K562 (cell line): ENCODE results near the gene SND1. TPM values are rescaled to one million over a fixed set of nuclear protein-coding genes. Genes with fewer than 3 reads are reported as not detected.

Experiments used
- BCL6 ChIP-seq: fragments of 250-450 bp; sonication (Bioruptor Pico); IDR thresholded peaks from 2 replicates; pipeline ENCODE4 v1.4.0; 2020
- CC2D1A ChIP-seq: fragments of 450-650 bp; IDR thresholded peaks from 2 replicates; pipeline ENCODE4 v1.6.1; 2017; ENCODE audit warnings: mild to moderate bottlenecking
- EHMT2 ChIP-seq: fragments of 450-650 bp; IDR thresholded peaks from 2 replicates; pipeline ENCODE4 v1.6.1; 2018; ENCODE audit warnings: antibody characterized with exemption
- HDAC2 ChIP-seq: fragments of 450-650 bp; IDR thresholded peaks from 2 replicates; pipeline ENCODE4 v1.6.1; 2016; ENCODE audit warnings: mild to moderate bottlenecking
- KAT2B ChIP-seq: IDR thresholded peaks from one replicate; pipeline ENCODE4 v1.6.1; 2012; ENCODE audit warnings: low read depth, mild to moderate bottlenecking, control low read depth, inconsistent platforms, low read length, moderate library complexity
- MBD1 ChIP-seq: fragments of 250-450 bp; sonication (Bioruptor Pico); IDR thresholded peaks from 2 replicates; pipeline ENCODE4 v1.8.0; 2022; ENCODE audit warnings: inconsistent platforms
- MTA1 ChIP-seq: fragments of 450-650 bp; IDR thresholded peaks from 2 replicates; pipeline ENCODE4 v1.6.1; 2017; ENCODE audit warnings: borderline replicate concordance
- SRF ChIP-seq, 2 experiments: fragments of 250-450, 450-650 bp in 1 of 2; sonication (Bioruptor Pico) in 1 of 2; sonication (generic) in 1 of 2; formaldehyde crosslinking; IDR thresholded peaks; 2 replicates each; pipeline versions ENCODE4 v1.5.0 to v1.5.1; 2020 to 2022; ENCODE audit warnings: mild to moderate bottlenecking in 1 of 2, missing genetic modification reagents in 1 of 2
- XRCC5 ChIP-seq: fragments of 200-400 bp; formaldehyde crosslinking; IDR thresholded peaks from 2 replicates; pipeline ENCODE4 v1.6.1; 2017; ENCODE audit warnings: low read depth, mild to moderate bottlenecking, low read length
- ZBTB43 ChIP-seq: sonication (generic); formaldehyde crosslinking; IDR thresholded peaks from 2 replicates; pipeline ENCODE4 v1.8.0; 2023; ENCODE audit warnings: mild to moderate bottlenecking, missing genetic modification reagents
- ZNF212 ChIP-seq: fragments of 450-650 bp; formaldehyde crosslinking; IDR thresholded peaks from 2 replicates; pipeline ENCODE4 v1.4.0; 2020; ENCODE audit warnings: mild to moderate bottlenecking
- polyA plus RNA-seq, 8 experiments: library from polyadenylated mRNA; depleted of rRNA in 4 of 8; stranded (reverse) in 5 of 8; unstranded in 3 of 8; fragments of >200 nt; fragmentation: Nextera tagmentation in 2 of 8; fragmentation: Illumina TruSeq in 1 of 8; extraction: Ambion mirVana in 2 of 8; extraction: Trizol in 1 of 8; gene quantifications; 2 replicates each; pipeline versions ENCODE4 v1.2.1 to v1.2.3, GENCODE V29; 2011 to 2014; ENCODE audit warnings: inconsistent platforms in 1 of 8, missing spikeins in 1 of 8
- total RNA-seq, 7 experiments: library from RNA; depleted of rRNA in 6 of 7; stranded (reverse); fragments of >200 nt in 6 of 7; fragmentation: Illumina TruSeq in 2 of 7; extraction: Trizol in 2 of 7; gene quantifications; 2 replicates each; pipeline versions ENCODE4 v1.2.1 to v1.2.3, GENCODE V29; 2011 to 2021; ENCODE audit warnings: low replicate concordance in 1 of 7
- TF ChIP-seq, protein P1 (sequence below), 3 experiments: IDR thresholded peaks in 2 of 3; conservative IDR thresholded peaks in 1 of 3; 2 replicates each; pipeline ENCODE4 v1.5.1; 2011 to 2012; ENCODE audit warnings: low read length in 3 of 3, mild to moderate bottlenecking in 3 of 3, control low read depth in 2 of 3, improper control_type of control experiment in 1 of 3, inconsistent platforms in 1 of 3, low read depth in 1 of 3, mixed read lengths in 1 of 3, moderate library complexity in 1 of 3; ENCODE audit not compliant: insufficient read depth in 2 of 3
- TF ChIP-seq, protein P2 (sequence below), 2 experiments: fragments of 450-650 bp; formaldehyde crosslinking in 1 of 2; IDR thresholded peaks; 2 replicates each; pipeline versions ENCODE4 v1.4.0 to v1.6.1; 2014 to 2020; ENCODE audit warnings: mild to moderate bottlenecking in 2 of 2, borderline replicate concordance in 1 of 2, low read depth in 1 of 2

SND1 gene
- total and polyA plus RNA-seq, 9 of the 15 experiments (the other 6 are each of a cell fraction or from before 2014, with no cell fraction given) = 46.5 to 307 (median 191) TPM

GRCh38 chr7:128020159-128020558, 368.2 kb downstream of the SND1 start (continued):
- no peak for TF ChIP-seq ZBTB43 (CRISPR knock-in tag)
- peak in 1 of 2 experiments; percentile 18; a peak in 1 of 4 replicates for TF ChIP-seq SRF (CRISPR knock-in tag; IDR thresholded peaks at IDR 0.05)
- TF ChIP-seq CC2D1A = peak; percentile 88
- TF ChIP-seq, protein P1, sequence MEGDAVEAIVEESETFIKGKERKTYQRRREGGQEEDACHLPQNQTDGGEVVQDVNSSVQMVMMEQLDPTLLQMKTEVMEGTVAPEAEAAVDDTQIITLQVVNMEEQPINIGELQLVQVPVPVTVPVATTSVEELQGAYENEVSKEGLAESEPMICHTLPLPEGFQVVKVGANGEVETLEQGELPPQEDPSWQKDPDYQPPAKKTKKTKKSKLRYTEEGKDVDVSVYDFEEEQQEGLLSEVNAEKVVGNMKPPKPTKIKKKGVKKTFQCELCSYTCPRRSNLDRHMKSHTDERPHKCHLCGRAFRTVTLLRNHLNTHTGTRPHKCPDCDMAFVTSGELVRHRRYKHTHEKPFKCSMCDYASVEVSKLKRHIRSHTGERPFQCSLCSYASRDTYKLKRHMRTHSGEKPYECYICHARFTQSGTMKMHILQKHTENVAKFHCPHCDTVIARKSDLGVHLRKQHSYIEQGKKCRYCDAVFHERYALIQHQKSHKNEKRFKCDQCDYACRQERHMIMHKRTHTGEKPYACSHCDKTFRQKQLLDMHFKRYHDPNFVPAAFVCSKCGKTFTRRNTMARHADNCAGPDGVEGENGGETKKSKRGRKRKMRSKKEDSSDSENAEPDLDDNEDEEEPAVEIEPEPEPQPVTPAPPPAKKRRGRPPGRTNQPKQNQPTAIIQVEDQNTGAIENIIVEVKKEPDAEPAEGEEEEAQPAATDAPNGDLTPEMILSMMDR (IDR thresholded peaks at IDR 0.05 in 2 of 3, conservative IDR thresholded peaks at IDR 0.05 in 1 of 3; ENCODE audit: insufficient read depth in 2 of 3, low read depth in 1 of 3, low read length in 3 of 3) = peak; percentile 93 to 100 (median 99)
- TF ChIP-seq MTA1 = peak; percentile 42; the same call in 1 of the 2 replicates
- TF ChIP-seq, protein P2, sequence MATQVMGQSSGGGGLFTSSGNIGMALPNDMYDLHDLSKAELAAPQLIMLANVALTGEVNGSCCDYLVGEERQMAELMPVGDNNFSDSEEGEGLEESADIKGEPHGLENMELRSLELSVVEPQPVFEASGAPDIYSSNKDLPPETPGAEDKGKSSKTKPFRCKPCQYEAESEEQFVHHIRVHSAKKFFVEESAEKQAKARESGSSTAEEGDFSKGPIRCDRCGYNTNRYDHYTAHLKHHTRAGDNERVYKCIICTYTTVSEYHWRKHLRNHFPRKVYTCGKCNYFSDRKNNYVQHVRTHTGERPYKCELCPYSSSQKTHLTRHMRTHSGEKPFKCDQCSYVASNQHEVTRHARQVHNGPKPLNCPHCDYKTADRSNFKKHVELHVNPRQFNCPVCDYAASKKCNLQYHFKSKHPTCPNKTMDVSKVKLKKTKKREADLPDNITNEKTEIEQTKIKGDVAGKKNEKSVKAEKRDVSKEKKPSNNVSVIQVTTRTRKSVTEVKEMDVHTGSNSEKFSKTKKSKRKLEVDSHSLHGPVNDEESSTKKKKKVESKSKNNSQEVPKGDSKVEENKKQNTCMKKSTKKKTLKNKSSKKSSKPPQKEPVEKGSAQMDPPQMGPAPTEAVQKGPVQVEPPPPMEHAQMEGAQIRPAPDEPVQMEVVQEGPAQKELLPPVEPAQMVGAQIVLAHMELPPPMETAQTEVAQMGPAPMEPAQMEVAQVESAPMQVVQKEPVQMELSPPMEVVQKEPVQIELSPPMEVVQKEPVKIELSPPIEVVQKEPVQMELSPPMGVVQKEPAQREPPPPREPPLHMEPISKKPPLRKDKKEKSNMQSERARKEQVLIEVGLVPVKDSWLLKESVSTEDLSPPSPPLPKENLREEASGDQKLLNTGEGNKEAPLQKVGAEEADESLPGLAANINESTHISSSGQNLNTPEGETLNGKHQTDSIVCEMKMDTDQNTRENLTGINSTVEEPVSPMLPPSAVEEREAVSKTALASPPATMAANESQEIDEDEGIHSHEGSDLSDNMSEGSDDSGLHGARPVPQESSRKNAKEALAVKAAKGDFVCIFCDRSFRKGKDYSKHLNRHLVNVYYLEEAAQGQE (IDR thresholded peaks at IDR 0.05; ENCODE audit: borderline replicate concordance) = peak; percentile 57
- TF ChIP-seq, protein P2 (CRISPR knock-in tag; IDR thresholded peaks at IDR 0.05; ENCODE audit: low read depth) = no peak
- TF ChIP-seq ZNF212 (CRISPR knock-in tag) = no peak
- no peak for TF ChIP-seq BCL6 (CRISPR knock-in tag)
- TF ChIP-seq HDAC2 = 0 out of 2 replicates have a peak, but pooled peaks have one; percentile 28
- TF ChIP-seq KAT2B = peak; percentile 81
- TF ChIP-seq EHMT2 = peak; percentile 51; the same call in 1 of the 2 replicates
- peak; percentile 85 for TF ChIP-seq XRCC5
- peak; percentile 66; the same call in 1 of the 2 replicates for TF ChIP-seq MBD1
